Measurements from ENCODE around the gene FOSL1. TPM values are rescaled to one million over a fixed set of nuclear protein-coding genes. Genes with fewer than 3 reads are reported as not detected.

The FOSL1 gene
- total and polyA plus RNA-seq, 2 of the 13 experiments (the other 11 are each of a cell fraction or from before 2014, with no cell fraction given), result 4.0 to 4.1 TPM

GRCh38 chr11:65890324-65891218 lies 9.6 kb downstream of the FOSL1 start, which contains the start of gene CCDC85B (continued):
- TF ChIP-seq PAXIP1 (CRISPR knock-in tag; conservative IDR thresholded peaks at IDR 0.05) (no peak), CC2D1A (CRISPR knock-in tag; IDR thresholded peaks at IDR 0.05) (no peak), PCBP1 (IDR thresholded peaks at IDR 0.05; ENCODE audit: borderline replicate concordance, low read depth, low read length) (no peak), MTA3 (CRISPR knock-in tag; IDR thresholded peaks at IDR 0.05) (no peak), TRIM24 (CRISPR knock-in tag; IDR thresholded peaks at IDR 0.05) (no peak), ZNF768 (CRISPR knock-in tag; IDR thresholded peaks at IDR 0.05) (peak; percentile 31; the same call in 1 of the 2 replicates), CREB3 (CRISPR knock-in tag; IDR thresholded peaks at IDR 0.05) (peak; percentile 90; the same call in 1 of the 2 replicates), ASH2L (IDR thresholded peaks at IDR 0.05; ENCODE audit: insufficient read length, low read depth, low read length) (peak; percentile 58), ELF3 (CRISPR knock-in tag; IDR thresholded peaks at IDR 0.05) (0 out of 2 replicates have a peak, but pooled peaks have one; percentile 55), SMARCE1 (IDR thresholded peaks at IDR 0.05; ENCODE audit: borderline replicate concordance) (no peak), REXO4 (CRISPR knock-in tag; IDR thresholded peaks at IDR 0.05; ENCODE audit: borderline replicate concordance) (no peak; the same call in 1 of the 2 replicates), CHCHD3 (CRISPR knock-in tag; IDR thresholded peaks at IDR 0.05) (peak; percentile 84; the same call in 1 of the 2 replicates), SNAPC5 (CRISPR knock-in tag; IDR thresholded peaks at IDR 0.05; ENCODE audit: borderline replicate concordance) (no peak), TOE1 (CRISPR knock-in tag; IDR thresholded peaks at IDR 0.05) (no peak), MED1 (CRISPR knock-in tag; IDR thresholded peaks at IDR 0.05) (peak; percentile 67; the same call in 1 of the 2 replicates), PBX2 (CRISPR knock-in tag; IDR thresholded peaks at IDR 0.05) (no peak), ZNF614 (CRISPR knock-in tag; IDR thresholded peaks at IDR 0.05; ENCODE audit: borderline replicate concordance) (no peak), PHF20 (CRISPR knock-in tag; IDR thresholded peaks at IDR 0.05) (peak; percentile 68; the same call in 1 of the 2 replicates), TCF7 (IDR thresholded peaks at IDR 0.05; ENCODE audit: low read depth) (no peak), ZFY (CRISPR knock-in tag; IDR thresholded peaks at IDR 0.05) (peak; percentile 93), ZNF382 (CRISPR knock-in tag; IDR thresholded peaks at IDR 0.05; ENCODE audit: borderline replicate concordance) (no peak), ZBTB1 (CRISPR knock-in tag; IDR thresholded peaks at IDR 0.05; ENCODE audit: borderline replicate concordance) (no peak), ZNF549 (CRISPR knock-in tag; IDR thresholded peaks at IDR 0.05) (no peak), KDM4B (CRISPR knock-in tag; IDR thresholded peaks at IDR 0.05) (no peak), ZNF44 (CRISPR knock-in tag; IDR thresholded peaks at IDR 0.05) (no peak), ZNF451 (CRISPR knock-in tag; IDR thresholded peaks at IDR 0.05) (peak; percentile 76)
